ENCODE data around the gene CRYZ.
"Not testable (repeated sequence)": the region's sequence is repeated elsewhere in the genome, so short reads cannot be mapped to it uniquely, and the experiment has no call there.

The CRYZ gene

GRCh38 chr1:74679811-74680210, 53.0 kb downstream of the CRYZ start:
- DNase-seq: no peak

- no peak for DNase-seq
Observed at GRCh38 chr1:74677926-74678325, 54.9 kb downstream of the CRYZ start.

GRCh38 chr1:74674278-74675048, 58.4 kb downstream of the CRYZ start:
- DNase-seq: no peak

GRCh38 chr1:74673351-74674111, 59.3 kb downstream of the CRYZ start, which contains the start of gene ERICH3:
TSS of gene ERICH3 (minus strand) at chr1:74673792. CDS start at chr1:74673519, 273 bp downstream.
- no peak for DNase-seq

- not testable (repeated sequence) for DNase-seq
Observed at GRCh38 chr1:74670866-74671265, 62.0 kb downstream of the CRYZ start.
